Measurements from ENCODE around the gene ZNF276.

- TF ChIP-seq EZH2 (IDR thresholded peaks at IDR 0.05; ENCODE audit: insufficient read depth, poor library complexity, severe bottlenecking) (no peak), EZH2phosphoT487 (IDR thresholded peaks at IDR 0.05; ENCODE audit: insufficient read depth, low read depth) (no peak)
Observed at GRCh38 chr16:89693931-89694783, 27.2 kb upstream of the ZNF276 start.

Data from GM23248 (cell line).